ENCODE data around the gene TTC39C.

Gene TTC39C

DNA sequence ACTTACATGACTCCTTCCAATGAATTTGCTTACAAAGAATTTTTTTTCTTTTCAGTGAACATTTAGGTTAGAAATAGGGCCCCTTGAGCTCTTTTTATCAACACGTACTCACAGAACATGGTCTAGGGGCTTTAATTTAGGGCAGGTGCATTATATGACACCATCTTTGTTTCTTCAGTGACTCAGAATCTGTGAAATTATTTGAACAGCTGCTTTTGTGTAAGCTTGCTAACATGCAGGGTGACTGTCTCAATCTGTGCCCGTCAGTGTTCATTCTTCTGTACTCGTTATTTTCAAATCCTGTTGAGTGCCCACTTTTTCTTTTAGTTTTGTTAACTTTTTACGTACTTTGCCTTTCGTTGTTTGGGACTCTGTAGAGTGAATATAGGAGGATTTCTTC, 71.5 kb downstream of the TTC39C start:
- DNase-seq (ENCODE audit: low spot score) = no peak

DNA sequence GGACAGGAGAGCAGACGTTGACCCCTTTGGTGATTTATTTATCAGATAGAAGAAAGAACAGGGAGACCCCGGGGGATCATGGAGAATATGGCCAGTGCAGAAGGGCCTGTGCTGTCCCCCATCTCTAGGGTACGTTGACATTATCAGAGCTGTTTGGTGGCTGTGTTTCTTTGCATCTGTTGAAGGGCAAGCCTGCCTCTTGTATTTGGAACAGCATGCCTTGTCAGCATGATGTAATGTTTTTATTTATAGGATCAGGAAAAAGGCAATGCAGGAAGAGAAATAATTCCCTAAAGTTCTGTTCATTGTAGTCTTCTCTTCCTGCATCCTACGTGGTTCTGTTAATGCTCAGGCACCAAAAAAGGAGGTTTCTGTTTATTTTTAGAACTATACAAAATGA, 74.5 kb downstream of the TTC39C start:
- DNase-seq (ENCODE audit: low spot score) = no peak

GRCh38 chr18:24089515-24090337, 75.2 kb downstream of the TTC39C start:
- DNase-seq (ENCODE audit: low spot score) = no peak

DNA sequence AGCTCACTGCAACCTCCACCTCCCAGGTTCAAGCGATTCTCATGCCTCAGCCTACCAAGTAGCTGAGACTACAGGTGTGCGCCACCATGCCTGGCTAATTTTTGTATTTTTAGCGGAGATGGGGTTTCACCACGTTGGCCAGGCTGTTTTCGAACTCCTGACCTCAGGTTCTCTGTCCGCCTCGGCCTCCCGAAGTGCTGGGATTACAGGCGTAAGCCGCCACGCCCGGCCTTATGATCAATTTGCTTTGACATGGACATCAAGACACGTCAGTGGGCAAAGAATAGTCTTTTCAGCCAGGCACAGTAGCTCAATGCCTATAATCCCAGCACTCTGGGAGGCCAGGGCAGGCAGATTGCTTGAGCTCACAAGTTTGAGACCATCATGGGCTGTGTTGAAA, 76.3 kb downstream of the TTC39C start:
- no peak for DNase-seq (ENCODE audit: low spot score)

DNA sequence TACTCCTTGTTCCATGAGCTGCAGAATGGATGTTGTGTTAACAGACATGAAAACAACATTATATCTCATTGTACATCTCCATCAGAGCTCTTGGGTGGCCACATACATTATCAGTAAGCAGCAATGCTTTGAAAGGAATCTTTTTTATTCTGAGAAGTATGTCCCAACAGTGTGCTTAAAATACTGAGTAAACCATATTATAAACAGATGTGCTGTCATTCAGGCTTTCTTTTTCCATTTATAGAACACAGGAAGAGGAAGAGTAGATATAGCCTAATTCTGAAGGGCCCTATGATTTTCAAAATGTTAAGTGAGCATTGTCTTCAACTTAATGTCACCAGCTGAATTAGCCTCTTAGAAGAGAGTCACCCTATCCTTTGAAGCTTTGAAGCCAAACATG, 80.0 kb downstream of the TTC39C start:
- DNase-seq (ENCODE audit: low spot score) = no peak

GRCh38 chr18:24095976-24096375, 81.4 kb downstream of the TTC39C start:
- DNase-seq (ENCODE audit: low spot score) = no peak

GRCh38 chr18:24103320-24104021, 88.9 kb downstream of the TTC39C start:
- no peak for DNase-seq (ENCODE audit: low spot score)

DNA sequence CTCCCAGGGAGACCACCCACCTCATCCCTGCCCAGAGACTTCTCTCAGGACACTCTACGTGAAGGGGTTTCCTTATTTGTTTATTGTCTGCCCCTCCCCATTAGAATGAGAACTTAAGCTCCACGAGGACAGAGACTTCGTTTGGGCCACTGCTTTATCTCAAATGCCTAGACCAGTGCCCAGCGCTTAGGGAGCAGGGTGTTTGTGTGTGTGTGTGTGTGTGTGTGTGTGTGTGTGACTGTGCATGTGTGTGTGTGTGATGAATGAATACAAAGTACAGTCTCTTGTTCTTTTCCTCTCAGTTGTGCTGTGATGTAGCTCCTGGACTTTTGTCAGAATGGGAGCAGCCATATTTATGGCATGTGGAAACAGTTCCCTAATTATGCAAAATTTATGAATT, 89.9 kb downstream of the TTC39C start:
- DNase-seq (ENCODE audit: low spot score) = no peak

DNA sequence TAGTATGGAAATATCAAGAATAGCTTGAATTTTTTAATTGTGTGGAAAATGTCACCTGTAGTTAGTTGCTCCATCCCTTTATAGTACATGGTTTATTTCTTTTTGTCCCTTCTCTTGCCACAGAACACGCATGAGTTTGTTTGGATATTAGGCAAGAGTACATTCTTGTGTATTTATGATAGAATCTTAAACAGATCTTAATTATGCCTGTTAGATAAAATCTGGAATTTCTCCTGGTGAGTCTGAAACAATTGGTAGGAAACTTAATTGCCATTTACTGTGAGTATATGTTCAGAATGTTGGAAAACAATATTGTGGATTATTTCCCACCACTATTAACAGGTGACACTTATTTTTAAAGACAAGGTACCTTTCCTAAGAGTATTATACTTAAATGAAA, 94.1 kb downstream of the TTC39C start:
- DNase-seq (ENCODE audit: low spot score) = no peak

DNA sequence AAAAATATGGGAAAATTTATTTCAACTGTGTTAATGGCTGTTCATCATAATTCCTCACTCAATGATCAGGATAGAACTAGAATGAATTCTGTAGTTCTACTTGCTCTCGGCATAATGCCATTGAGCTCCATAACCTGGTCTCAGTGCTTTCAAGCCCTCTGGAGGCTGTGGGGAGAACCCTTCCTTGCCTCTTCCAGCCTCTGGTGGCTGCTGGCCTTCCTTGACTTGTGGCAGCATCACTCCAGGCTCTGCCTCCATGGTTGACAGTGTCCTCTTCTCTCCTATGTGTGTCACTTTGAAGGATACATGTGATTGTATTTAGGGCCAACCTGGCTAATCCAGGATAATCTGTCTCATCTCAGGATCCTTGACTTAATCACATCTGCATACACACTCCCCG, 97.4 kb downstream of the TTC39C start:
- no peak for DNase-seq (ENCODE audit: low spot score)

DNA sequence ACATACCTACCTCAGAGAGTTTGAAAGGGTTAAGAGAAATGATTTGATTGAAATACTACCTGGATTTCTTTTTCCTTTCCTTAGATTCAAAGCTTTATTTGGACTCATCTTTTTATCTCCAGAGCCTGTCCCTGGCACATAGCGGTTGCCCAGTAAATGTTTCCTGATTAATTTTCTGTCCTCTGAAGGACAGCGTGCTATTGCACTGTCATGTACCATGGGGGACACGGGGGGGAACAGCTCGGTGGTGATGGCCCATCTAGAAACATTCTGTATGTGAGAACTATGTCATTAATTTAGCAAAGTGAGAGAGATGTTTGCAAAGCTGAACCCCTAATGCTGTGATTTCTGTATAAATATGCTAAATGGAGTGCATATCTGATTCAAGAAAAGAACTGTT, 97.9 kb downstream of the TTC39C start:
- DNase-seq (ENCODE audit: low spot score) = no peak

DNA sequence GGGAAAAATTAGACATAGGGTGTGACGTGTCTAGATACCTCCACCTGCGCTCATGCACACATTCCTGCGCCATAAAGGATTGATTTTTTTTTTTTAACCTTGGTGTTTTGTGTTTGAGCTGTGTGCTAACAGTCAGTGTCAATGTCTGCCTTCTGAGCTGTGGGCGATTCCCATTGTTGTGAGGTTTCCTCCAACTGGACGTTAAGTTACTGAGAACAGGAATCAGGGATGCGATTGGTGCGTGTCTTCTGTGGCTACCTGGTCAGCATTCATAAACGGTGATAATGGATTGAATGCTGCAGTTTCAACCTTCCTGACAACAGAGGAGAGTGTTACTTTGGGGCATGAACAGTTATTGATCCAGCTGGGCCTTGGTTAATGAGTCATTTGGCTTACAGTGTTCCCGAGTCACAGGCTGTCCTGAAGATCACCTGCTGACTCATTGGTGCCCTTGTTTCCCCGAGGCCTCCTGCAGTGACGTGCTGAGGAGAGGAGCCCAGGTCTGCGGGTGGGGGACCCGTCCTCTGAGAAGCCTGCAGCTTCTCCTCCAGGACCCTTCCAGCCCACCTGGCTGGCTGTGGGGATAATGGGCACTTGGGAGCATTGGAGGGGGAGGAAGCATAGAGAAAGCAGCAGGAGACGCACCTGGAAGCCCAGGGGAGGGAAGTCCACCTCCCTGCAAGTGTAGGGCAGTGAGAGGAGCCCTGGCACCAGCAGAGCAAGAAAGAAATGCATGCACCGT, 98.5 kb downstream of the TTC39C start:
- peak; percentile 28 for DNase-seq (ENCODE audit: low spot score)

GRCh38 chr18:24114924-24115549, 100.5 kb downstream of the TTC39C start:
- no peak for DNase-seq (ENCODE audit: low spot score)

GRCh38 chr18:24115628-24116027, 101.1 kb downstream of the TTC39C start:
- no peak for DNase-seq (ENCODE audit: low spot score)

DNA sequence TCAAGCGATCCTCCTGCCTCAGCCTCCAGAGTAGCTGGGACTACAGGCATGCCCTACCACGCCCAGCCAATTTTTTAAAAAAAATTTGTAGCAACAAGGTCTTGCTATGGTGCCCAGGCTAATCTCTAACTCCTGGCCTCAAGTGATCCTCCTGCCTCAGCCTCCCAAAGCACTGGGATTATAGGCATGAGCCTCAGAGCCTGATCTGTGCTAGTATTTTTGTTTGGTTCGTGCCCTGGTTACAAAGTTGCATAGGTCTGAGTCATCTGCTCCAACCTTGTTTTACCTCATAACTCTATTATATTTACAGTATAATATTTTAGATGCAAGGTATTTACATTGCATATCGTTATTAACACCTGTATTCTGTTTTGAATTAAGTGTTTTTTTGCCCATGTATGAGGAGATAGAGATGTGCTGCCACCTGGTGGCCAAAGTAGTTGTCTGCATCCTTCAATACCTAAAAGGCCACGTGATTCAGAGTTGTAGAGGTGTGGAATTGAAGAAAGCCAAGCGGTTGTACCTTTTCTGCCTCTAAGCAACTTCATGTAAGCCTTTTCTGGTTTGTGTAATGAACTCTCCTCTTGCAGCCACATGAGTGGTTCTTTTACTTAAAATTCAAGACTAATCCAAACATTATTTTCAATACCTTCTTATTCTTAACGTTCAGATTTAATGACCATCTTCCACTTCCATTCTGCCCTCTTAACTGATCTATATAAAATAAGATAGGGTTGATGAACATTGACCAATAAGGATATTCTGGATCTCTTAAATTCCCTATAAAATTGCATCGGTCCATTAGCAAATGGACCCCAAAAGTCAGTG, 104.4 kb downstream of the TTC39C start:
- DNase-seq (ENCODE audit: low spot score) = peak; percentile 63

- DNase-seq (ENCODE audit: low spot score) = no peak
Observed at GRCh38 chr18:24120676-24121075, 106.1 kb downstream of the TTC39C start.

GRCh38 chr18:24121625-24122024, 107.1 kb downstream of the TTC39C start:
- DNase-seq (ENCODE audit: low spot score) = no peak

DNA sequence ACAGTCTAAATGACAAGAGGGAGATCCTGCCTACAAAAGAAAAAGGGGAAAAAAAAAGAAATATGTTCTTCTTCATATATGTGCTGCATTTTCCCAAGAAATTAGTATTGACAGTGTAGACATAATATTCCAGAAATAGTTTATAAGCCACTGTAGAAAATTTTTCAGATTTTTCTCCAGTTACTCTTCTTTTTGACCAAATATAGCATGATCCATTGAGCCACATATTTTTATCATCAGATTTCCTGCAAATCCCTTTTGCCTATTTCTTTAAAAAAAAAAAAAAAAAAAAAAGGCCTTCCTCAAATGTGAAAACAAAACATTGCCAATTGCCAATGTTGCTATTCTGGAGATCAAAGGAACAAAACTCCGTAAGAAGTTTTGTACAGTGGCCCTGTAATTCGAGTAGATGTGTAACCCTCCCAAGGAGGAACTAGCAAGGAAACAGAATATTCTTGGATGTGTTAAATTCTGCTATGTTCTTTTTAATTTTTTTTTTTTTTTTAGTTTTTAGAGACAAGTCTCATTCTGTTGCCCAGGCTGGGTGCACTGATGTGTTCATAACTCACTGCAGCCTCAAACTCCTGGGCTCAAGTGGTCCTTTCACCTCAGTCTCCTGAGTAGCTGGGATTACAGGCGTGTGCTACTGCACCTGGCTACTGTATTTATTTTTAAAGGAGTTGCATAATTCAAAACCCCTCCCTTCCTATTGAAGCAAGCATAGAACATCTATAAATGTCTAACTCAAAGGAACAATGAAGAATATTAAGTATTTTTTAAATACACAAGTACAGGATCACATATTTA, 111.8 kb downstream of the TTC39C start:
- DNase-seq (ENCODE audit: low spot score) = peak; percentile 48

- DNase-seq (ENCODE audit: low spot score) = no peak
Observed at GRCh38 chr18:24127735-24128134, 113.2 kb downstream of the TTC39C start.

GRCh38 chr18:24128700-24129099, 114.1 kb downstream of the TTC39C start:
- DNase-seq (ENCODE audit: low spot score) = no peak

- no peak for DNase-seq (ENCODE audit: low spot score)
Observed at GRCh38 chr18:24130494-24130893, 115.9 kb downstream of the TTC39C start.
